GM12872 (cell line): ENCODE data around the gene RIMS3.
A peak's percentile ranks its signal among the peaks of the same experiment; 100 is the strongest.

Experiments used
- TF ChIP-seq, protein P1 (sequence below): IDR thresholded peaks from 3 replicates; pipeline ENCODE4 v1.5.1; 2011; ENCODE audit warnings: low read depth, mild to moderate bottlenecking, low read length, moderate library complexity; ENCODE audit not compliant: insufficient read depth

The RIMS3 gene

GRCh38 chr1:40633931-40634376 lies 31.5 kb downstream of the RIMS3 start:
- TF ChIP-seq, protein P1, sequence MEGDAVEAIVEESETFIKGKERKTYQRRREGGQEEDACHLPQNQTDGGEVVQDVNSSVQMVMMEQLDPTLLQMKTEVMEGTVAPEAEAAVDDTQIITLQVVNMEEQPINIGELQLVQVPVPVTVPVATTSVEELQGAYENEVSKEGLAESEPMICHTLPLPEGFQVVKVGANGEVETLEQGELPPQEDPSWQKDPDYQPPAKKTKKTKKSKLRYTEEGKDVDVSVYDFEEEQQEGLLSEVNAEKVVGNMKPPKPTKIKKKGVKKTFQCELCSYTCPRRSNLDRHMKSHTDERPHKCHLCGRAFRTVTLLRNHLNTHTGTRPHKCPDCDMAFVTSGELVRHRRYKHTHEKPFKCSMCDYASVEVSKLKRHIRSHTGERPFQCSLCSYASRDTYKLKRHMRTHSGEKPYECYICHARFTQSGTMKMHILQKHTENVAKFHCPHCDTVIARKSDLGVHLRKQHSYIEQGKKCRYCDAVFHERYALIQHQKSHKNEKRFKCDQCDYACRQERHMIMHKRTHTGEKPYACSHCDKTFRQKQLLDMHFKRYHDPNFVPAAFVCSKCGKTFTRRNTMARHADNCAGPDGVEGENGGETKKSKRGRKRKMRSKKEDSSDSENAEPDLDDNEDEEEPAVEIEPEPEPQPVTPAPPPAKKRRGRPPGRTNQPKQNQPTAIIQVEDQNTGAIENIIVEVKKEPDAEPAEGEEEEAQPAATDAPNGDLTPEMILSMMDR = no peak

GRCh38 chr1:40633523-40633922 lies 32.0 kb downstream of the RIMS3 start:
- TF ChIP-seq, protein P1 = no peak

GRCh38 chr1:40630488-40631223 lies 34.8 kb downstream of the RIMS3 start:
- TF ChIP-seq, protein P1 = peak; percentile 81

DNA sequence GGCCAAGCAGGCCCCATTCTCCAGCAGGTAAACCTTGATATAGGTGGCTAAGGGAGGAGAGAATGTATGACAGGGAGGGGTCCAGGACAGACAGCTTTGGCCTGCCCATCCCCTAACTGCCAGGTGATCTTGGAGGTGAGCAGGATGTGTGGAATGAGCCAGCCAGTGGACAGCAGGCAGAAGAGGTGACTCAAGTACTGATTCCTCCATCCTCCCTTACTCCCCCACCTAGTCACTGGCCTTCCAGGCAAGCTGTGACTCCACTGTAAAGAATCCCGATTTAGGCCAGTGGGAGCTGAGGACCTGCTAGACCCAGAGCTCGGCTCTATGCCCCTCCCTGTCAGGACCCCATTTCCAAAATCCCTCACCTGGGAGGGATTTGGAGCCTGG lies 36.6 kb downstream of the RIMS3 start:
- TF ChIP-seq, protein P1 = no peak

- TF ChIP-seq, protein P1 = no peak
These were observed 37.2 kb downstream of the RIMS3 start for GRCh38 chr1:40627987-40628902.

DNA sequence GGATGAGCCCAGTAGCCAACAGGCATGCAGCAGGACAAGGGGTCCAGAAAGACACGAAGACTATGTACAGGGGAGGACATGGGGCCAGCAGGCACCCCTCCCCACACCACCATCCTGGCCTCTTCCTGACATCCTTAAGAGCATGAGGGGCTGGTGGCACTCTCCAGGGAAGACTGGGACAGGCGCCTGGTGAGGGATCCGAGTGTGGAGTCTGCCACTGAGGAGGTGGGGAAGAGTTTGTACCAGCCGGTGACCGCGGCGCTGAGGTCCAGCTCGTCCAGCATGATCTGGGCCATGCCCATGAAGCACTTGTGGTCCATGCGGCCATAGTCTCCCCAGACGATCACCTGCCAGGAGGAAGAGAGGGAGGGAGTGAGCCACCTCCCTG lies 39.1 kb downstream of the RIMS3 start:
- TF ChIP-seq, protein P1 = no peak
